Measurements from ENCODE around the gene PDE6A. TPM values are rescaled to one million over a fixed set of nuclear protein-coding genes. Genes with fewer than 3 reads are reported as not detected.

The PDE6A gene
- total and polyA plus RNA-seq, 9 of the 15 experiments (the other 6 are each of a cell fraction or from before 2014, with no cell fraction given), result 0.01 to 0.04 (median 0.01) TPM; not detected in 6

GRCh38 chr5:149852641-149853330, 91.8 kb downstream of the PDE6A start (continued):
- no peak for TF ChIP-seq PHB2 (IDR thresholded peaks at IDR 0.05; ENCODE audit: low read depth)
- TF ChIP-seq PBX2 (CRISPR knock-in tag; IDR thresholded peaks at IDR 0.05; ENCODE audit: low read depth), result no peak
- TF ChIP-seq PBX2 (tag; conservative IDR thresholded peaks at IDR 0.05; ENCODE audit: low read depth), result 0 out of 2 replicates have a peak, but pooled peaks have one; percentile 21
- no peak for TF ChIP-seq NCOR1 (IDR thresholded peaks at IDR 0.05)
- TF ChIP-seq NFXL1 (CRISPR knock-in tag; IDR thresholded peaks at IDR 0.05), result no peak
- TF ChIP-seq SMARCA4 (IDR thresholded peaks at IDR 0.05), result no peak
- TF ChIP-seq ZNF121 (CRISPR knock-in tag; conservative IDR thresholded peaks at IDR 0.05), result no peak
- no peak for TF ChIP-seq ZKSCAN1 (IDR thresholded peaks at IDR 0.05; ENCODE audit: low read depth, low read length)
- TF ChIP-seq BRF1 (IDR thresholded peaks at IDR 0.05; ENCODE audit: borderline replicate concordance, extremely low read depth, insufficient read length), result no peak
- TF ChIP-seq MECOM (CRISPR knock-in tag; IDR thresholded peaks at IDR 0.05), result no peak
- TF ChIP-seq FOXP4 (CRISPR knock-in tag; IDR thresholded peaks at IDR 0.05; ENCODE audit: borderline replicate concordance), result no peak
- no peak for TF ChIP-seq ZNF77 (CRISPR knock-in tag; IDR thresholded peaks at IDR 0.05)
- no peak for TF ChIP-seq MNT (conservative IDR thresholded peaks at IDR 0.05)
- TF ChIP-seq KAT7 (CRISPR knock-in tag; IDR thresholded peaks at IDR 0.05; ENCODE audit: borderline replicate concordance), result no peak
- TF ChIP-seq DEAF1 (CRISPR knock-in tag; IDR thresholded peaks at IDR 0.05), result peak; percentile 37; the same call in 1 of the 2 replicates
- TF ChIP-seq SIN3B (IDR thresholded peaks at IDR 0.05; ENCODE audit: low read depth), result no peak
- no peak for TF ChIP-seq TCF7 (IDR thresholded peaks at IDR 0.05; ENCODE audit: borderline replicate concordance)
- TF ChIP-seq SMC3 (conservative IDR thresholded peaks at IDR 0.05; ENCODE audit: insufficient read depth, low read depth, low read length), result peak; percentile 77
- TF ChIP-seq USF2 (CRISPR knock-in tag; IDR thresholded peaks at IDR 0.05), result no peak
- TF ChIP-seq DLX4 (CRISPR knock-in tag; IDR thresholded peaks at IDR 0.05), result no peak
